HepG2 (cell line): Measurements from ENCODE around the gene TCF3. TPM values are rescaled to one million over a fixed set of nuclear protein-coding genes. Genes with fewer than 3 reads are reported as not detected.

Experiments used
- DDIT3 ChIP-seq: sonication (generic); formaldehyde crosslinking; IDR thresholded peaks from 2 replicates; pipeline ENCODE4 v1.4.0; 2020; ENCODE audit warnings: mild to moderate bottlenecking, missing genetic modification reagents
- DNMT1 ChIP-seq: sonication (generic); formaldehyde crosslinking; IDR thresholded peaks from 2 replicates; pipeline ENCODE4 v1.5.1; 2020; ENCODE audit warnings: mild to moderate bottlenecking, missing genetic modification reagents
- LCORL ChIP-seq, 2 experiments: fragments of 450-650 bp in 1 of 2; sonication (generic) in 1 of 2; formaldehyde crosslinking in 1 of 2; IDR thresholded peaks; 2 replicates each; pipeline versions ENCODE4 v1.5.0 to v1.6.1; 2017 to 2020; ENCODE audit warnings: antibody characterized with exemption in 1 of 2, missing genetic modification reagents in 1 of 2
- MIER3 ChIP-seq: IDR thresholded peaks from 2 replicates; pipeline ENCODE4 v1.6.1; 2016; ENCODE audit warnings: missing compliant biosample characterization, borderline replicate concordance
- NAIF1 ChIP-seq: sonication (generic); formaldehyde crosslinking; IDR thresholded peaks from 2 replicates; pipeline ENCODE4 v1.5.0; 2020; ENCODE audit warnings: mild to moderate bottlenecking, missing genetic modification reagents, borderline replicate concordance
- ONECUT2 ChIP-seq: sonication (generic); formaldehyde crosslinking; IDR thresholded peaks from 2 replicates; pipeline ENCODE4 v1.4.0; 2020; ENCODE audit warnings: missing genetic modification reagents
- PHF20 ChIP-seq: sonication (generic); formaldehyde crosslinking; IDR thresholded peaks from 2 replicates; pipeline ENCODE4 v1.5.0; 2020; ENCODE audit warnings: mild to moderate bottlenecking, missing genetic modification reagents
- TEAD2 ChIP-seq: sonication (generic); formaldehyde crosslinking; IDR thresholded peaks from 2 replicates; pipeline ENCODE4 v1.9.0; 2021; ENCODE audit warnings: missing genetic modification reagents
- ZHX1 ChIP-seq: sonication (generic); formaldehyde crosslinking; IDR thresholded peaks from 2 replicates; pipeline ENCODE4 v1.8.1; 2022; ENCODE audit warnings: low read depth, mild to moderate bottlenecking, missing genetic modification reagents
- ZNF142 ChIP-seq: sonication (generic); formaldehyde crosslinking; IDR thresholded peaks from 2 replicates; pipeline ENCODE4 v1.4.0; 2020; ENCODE audit warnings: missing genetic modification reagents
- ZNF710 ChIP-seq: sonication (generic); formaldehyde crosslinking; IDR thresholded peaks from 2 replicates; pipeline ENCODE4 v1.5.0; 2020; ENCODE audit warnings: mild to moderate bottlenecking, missing genetic modification reagents, borderline replicate concordance
- ZNF839 ChIP-seq: sonication (generic); formaldehyde crosslinking; IDR thresholded peaks from 2 replicates; pipeline ENCODE4 v1.4.0; 2020; ENCODE audit warnings: missing genetic modification reagents, mild to moderate bottlenecking, borderline replicate concordance
- ZNF878 ChIP-seq: sonication (generic); formaldehyde crosslinking; IDR thresholded peaks from 2 replicates; pipeline ENCODE4 v1.8.1; 2023; ENCODE audit warnings: mild to moderate bottlenecking, missing genetic modification reagents, moderate library complexity
- ZXDC ChIP-seq: sonication (generic); formaldehyde crosslinking; IDR thresholded peaks from 2 replicates; pipeline ENCODE4 v1.5.0; 2020; ENCODE audit warnings: mild to moderate bottlenecking, missing genetic modification reagents
- polyA plus RNA-seq, 8 experiments: library from polyadenylated mRNA; depleted of rRNA in 3 of 8; stranded (reverse) in 7 of 8; unstranded in 1 of 8; fragments of >200 nt; fragmentation: Illumina TruSeq in 4 of 8; extraction: Trizol in 4 of 8; gene quantifications; 2 replicates each; pipeline versions ENCODE4 v1.2.1 to v1.2.3, GENCODE V29; 2011 to 2016; ENCODE audit warnings: low read depth in 4 of 8, missing spikeins in 1 of 8, mixed read lengths in 1 of 8; ENCODE audit not compliant: insufficient read depth in 1 of 8
- total RNA-seq, 5 experiments: library from RNA; depleted of rRNA; stranded (reverse); fragments of >200 nt; fragmentation: Illumina TruSeq; extraction: Trizol; gene quantifications; 2 replicates each; pipeline ENCODE4 v1.2.3, GENCODE V29; 2016; ENCODE audit warnings: low read depth in 1 of 5

TCF3 gene
- total and polyA plus RNA-seq, 2 of the 13 experiments (the other 11 are each of a cell fraction or from before 2014, with no cell fraction given), result 51.4 to 53.2 TPM

GRCh38 chr19:1568320-1569019 lies 83.9 kb downstream of the TCF3 start, which contains the start of gene MEX3D (continued):
- TF ChIP-seq ZNF878 (CRISPR knock-in tag), result peak; percentile 53; the same call in 1 of the 2 replicates
- 0 out of 2 replicates have a peak, but pooled peaks have one; percentile 39 for TF ChIP-seq ZHX1 (CRISPR knock-in tag)
- 0 out of 2 replicates have a peak, but pooled peaks have one; percentile 29 for TF ChIP-seq ONECUT2 (CRISPR knock-in tag)
- TF ChIP-seq TEAD2 (CRISPR knock-in tag), result peak; percentile 77; the same call in 1 of the 2 replicates
- no peak for TF ChIP-seq LCORL (IDR thresholded peaks at IDR 0.05)
- no peak for TF ChIP-seq LCORL (CRISPR knock-in tag; IDR thresholded peaks at IDR 0.05)
- no peak; the same call in 1 of the 2 replicates for TF ChIP-seq ZNF839 (CRISPR knock-in tag)
- no peak for TF ChIP-seq ZNF710 (CRISPR knock-in tag)
- peak; percentile 73; the same call in 1 of the 2 replicates for TF ChIP-seq ZXDC (CRISPR knock-in tag)
- no peak for TF ChIP-seq MIER3 (CRISPR knock-in tag)
- no peak for TF ChIP-seq DDIT3 (CRISPR knock-in tag)
- TF ChIP-seq ZNF142 (CRISPR knock-in tag), result peak; percentile 90; the same call in 1 of the 2 replicates
- TF ChIP-seq DNMT1 (CRISPR knock-in tag), result no peak
- TF ChIP-seq PHF20 (CRISPR knock-in tag), result no peak
- TF ChIP-seq NAIF1, result peak; percentile 59; the same call in 1 of the 2 replicates
